ENCODE results near the gene CLMP.

The CLMP gene

GRCh38 chr11:123233975-123234334 is 38.9 kb upstream of the CLMP start:
- no peak for ATAC-seq
- TF ChIP-seq TSHZ2 (CRISPR knock-in tag; IDR thresholded peaks at IDR 0.05) = no peak
- TF ChIP-seq CSRNP3 (CRISPR knock-in tag; IDR thresholded peaks at IDR 0.05) = no peak
- no peak for TF ChIP-seq ZFP3 (CRISPR knock-in tag; IDR thresholded peaks at IDR 0.05)
- TF ChIP-seq RARB (CRISPR knock-in tag; IDR thresholded peaks at IDR 0.05) = no peak
- TF ChIP-seq SNAI2 (CRISPR knock-in tag; IDR thresholded peaks at IDR 0.05) = no peak
- TF ChIP-seq ESRRG (CRISPR knock-in tag; IDR thresholded peaks at IDR 0.05) = no peak
- TF ChIP-seq CREB5 (CRISPR knock-in tag; IDR thresholded peaks at IDR 0.05; ENCODE audit: low read depth) = no peak
- no peak for TF ChIP-seq ARNTL (CRISPR knock-in tag; IDR thresholded peaks at IDR 0.05; ENCODE audit: borderline replicate concordance, low read depth)
- no peak for TF ChIP-seq ZFP30 (CRISPR knock-in tag; IDR thresholded peaks at IDR 0.05)
- no peak for TF ChIP-seq POU6F1 (CRISPR knock-in tag; IDR thresholded peaks at IDR 0.05; ENCODE audit: borderline replicate concordance, low read depth)
- TF ChIP-seq TCF4 (CRISPR knock-in tag; IDR thresholded peaks at IDR 0.05; ENCODE audit: borderline replicate concordance) = no peak
- TF ChIP-seq OSR1 (CRISPR knock-in tag; IDR thresholded peaks at IDR 0.05) = no peak
- no peak for TF ChIP-seq ZNF70 (CRISPR knock-in tag; IDR thresholded peaks at IDR 0.05)
- no peak for TF ChIP-seq ISL1 (CRISPR knock-in tag; IDR thresholded peaks at IDR 0.05)
- TF ChIP-seq GLIS3 (CRISPR knock-in tag; IDR thresholded peaks at IDR 0.05) = no peak
- TF ChIP-seq TOX (CRISPR knock-in tag; IDR thresholded peaks at IDR 0.05; ENCODE audit: borderline replicate concordance) = no peak
- TF ChIP-seq CSDC2 (CRISPR knock-in tag; IDR thresholded peaks at IDR 0.05) = no peak
- no peak for TF ChIP-seq PATZ1 (CRISPR knock-in tag; IDR thresholded peaks at IDR 0.05; ENCODE audit: borderline replicate concordance)

- no peak for ATAC-seq
- TF ChIP-seq ZNF8 (CRISPR knock-in tag; IDR thresholded peaks at IDR 0.05) (no peak), TOX (CRISPR knock-in tag; IDR thresholded peaks at IDR 0.05; ENCODE audit: borderline replicate concordance) (no peak), PPARA (CRISPR knock-in tag; IDR thresholded peaks at IDR 0.05; ENCODE audit: borderline replicate concordance) (no peak), TCF4 (CRISPR knock-in tag; IDR thresholded peaks at IDR 0.05; ENCODE audit: borderline replicate concordance) (no peak), PATZ1 (CRISPR knock-in tag; IDR thresholded peaks at IDR 0.05; ENCODE audit: borderline replicate concordance) (no peak), ZFP3 (CRISPR knock-in tag; IDR thresholded peaks at IDR 0.05) (no peak), SNAI2 (CRISPR knock-in tag; IDR thresholded peaks at IDR 0.05) (no peak), ZFP30 (CRISPR knock-in tag; IDR thresholded peaks at IDR 0.05) (no peak), CSDC2 (CRISPR knock-in tag; IDR thresholded peaks at IDR 0.05) (no peak), ZNF565 (CRISPR knock-in tag; conservative IDR thresholded peaks at IDR 0.05; ENCODE audit: low read depth) (no peak), POU6F1 (CRISPR knock-in tag; IDR thresholded peaks at IDR 0.05; ENCODE audit: borderline replicate concordance, low read depth) (no peak), CREB5 (CRISPR knock-in tag; IDR thresholded peaks at IDR 0.05; ENCODE audit: low read depth) (no peak)
These were observed 38.4 kb upstream of the CLMP start for GRCh38 chr11:123233280-123233974.

Data from SK-N-SH treated with all-trans-retinoic acid at 6 μM for 48 hours (cell line).